GM15510 (cell line): ENCODE measurements around the gene MINDY3.

Source experiments
- POLR2A ChIP-seq: IDR thresholded peaks from 3 replicates; pipeline ENCODE4 v1.6.1; 2011; ENCODE audit warnings: borderline replicate concordance; ENCODE audit not compliant: insufficient read length; ENCODE audit errors: extremely low read depth

Gene MINDY3

DNA sequence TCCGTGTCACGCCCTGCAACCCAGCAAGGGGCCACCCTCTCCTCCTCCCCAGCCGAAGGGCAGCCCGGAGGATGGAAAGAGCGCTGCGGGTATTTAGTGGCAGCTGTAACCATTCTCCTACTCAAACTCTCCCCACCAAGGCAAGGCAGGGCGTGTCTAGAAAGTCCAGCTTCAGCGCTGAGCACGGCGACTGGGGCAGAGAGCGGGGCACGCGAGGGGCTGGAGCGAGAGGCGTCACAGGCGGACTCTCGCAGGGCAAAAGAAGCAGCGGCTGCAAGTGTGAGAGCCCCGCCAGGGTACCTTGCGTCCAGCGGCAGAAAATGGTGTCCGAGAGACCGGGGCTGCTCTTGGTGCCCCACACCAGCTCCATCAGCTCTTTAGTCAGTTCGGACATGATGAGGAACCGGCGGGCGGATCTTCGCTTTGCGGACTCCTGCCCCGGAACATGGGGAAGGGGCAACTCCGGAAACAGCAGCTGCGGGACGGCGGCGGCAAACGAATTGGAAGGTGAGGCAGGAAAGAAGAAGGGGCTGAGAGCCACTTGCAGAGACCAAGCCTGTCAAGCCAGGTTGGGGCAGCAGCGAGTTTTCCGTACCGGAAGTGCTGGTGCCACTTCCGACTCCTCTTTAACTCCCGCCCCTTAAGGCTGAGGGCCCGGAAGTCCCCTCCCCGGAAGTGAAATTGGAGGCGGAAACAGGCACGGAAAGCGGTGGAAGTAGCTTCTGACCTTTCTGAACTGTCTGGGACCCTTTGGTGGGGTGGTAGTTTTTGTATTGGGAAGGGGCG lies at the start of gene MINDY3:
TSS of gene MINDY3 (minus strand) at position 602 of the 786 bp plus-strand sequence. CDS start at position 394, 208 bp downstream.
- TF ChIP-seq POLR2A = peak; percentile 71

DNA sequence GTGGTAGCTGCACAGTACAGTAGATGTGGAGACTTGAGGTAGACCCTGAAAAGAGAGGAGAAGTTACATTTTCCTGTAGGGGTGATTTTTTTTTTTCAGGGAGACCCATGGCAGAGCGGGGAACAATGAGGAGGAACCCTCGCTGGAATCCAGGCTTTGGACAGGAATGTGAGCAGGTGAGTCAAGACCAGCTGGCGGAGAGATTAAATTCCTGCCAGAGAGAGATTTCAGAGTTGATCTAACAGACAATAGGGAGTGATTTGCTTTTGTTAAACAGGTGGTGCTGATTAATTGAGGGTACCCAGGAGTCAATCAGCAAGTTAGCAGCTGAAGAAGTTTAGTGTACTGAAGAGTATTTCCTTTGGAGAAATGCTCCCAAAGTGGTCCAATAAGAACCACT lies 41.6 kb upstream of the MINDY3 start:
- TF ChIP-seq POLR2A = no peak

GRCh38 chr10:15898046-15898445 lies 37.7 kb upstream of the MINDY3 start:
- TF ChIP-seq POLR2A = no peak

DNA sequence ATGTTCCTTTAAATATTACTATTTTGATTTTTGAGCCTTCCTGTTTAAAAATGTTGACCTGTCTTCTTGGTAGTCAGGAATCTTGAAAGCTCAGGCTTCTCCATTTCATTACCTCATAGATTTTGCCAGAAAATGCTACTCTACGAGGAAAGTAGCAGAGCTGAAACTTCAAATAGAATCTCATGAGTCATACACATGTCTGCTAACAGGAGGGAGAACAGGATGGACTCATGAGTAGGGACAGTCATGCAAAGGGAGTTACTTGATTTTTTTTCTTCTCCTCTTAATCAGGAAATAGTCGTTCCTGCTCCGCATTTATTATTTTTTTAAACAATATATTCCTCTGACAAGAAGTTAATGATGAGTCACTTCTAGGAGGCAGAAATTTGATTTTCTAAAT lies 37.0 kb upstream of the MINDY3 start:
- no peak for TF ChIP-seq POLR2A

- no peak for TF ChIP-seq POLR2A
Measured at GRCh38 chr10:15896654-15897053, 36.3 kb upstream of the MINDY3 start.

- TF ChIP-seq POLR2A = no peak
Measured at GRCh38 chr10:15884447-15884846, 24.1 kb upstream of the MINDY3 start.

DNA sequence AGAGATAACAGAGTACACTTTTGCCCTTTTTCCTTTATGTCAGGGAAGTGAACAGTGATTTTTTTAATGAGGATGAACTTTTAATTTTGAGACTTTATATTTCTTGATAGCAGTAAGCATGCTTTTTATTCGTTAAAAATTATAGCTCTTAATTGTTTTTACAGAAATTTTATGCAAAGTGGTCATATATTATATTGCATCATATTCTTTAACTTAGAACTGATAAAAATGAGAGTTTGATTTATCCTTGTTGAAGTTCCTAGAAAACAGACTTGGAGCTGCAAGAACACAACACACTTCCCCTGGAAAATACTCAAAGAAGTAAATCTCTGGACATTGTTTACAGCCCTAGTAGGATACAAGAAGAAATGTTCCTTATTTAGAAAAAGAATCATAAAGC lies 21.2 kb upstream of the MINDY3 start:
- no peak for TF ChIP-seq POLR2A

- no peak for TF ChIP-seq POLR2A
Measured at GRCh38 chr10:15879663-15880062, 19.4 kb upstream of the MINDY3 start.

DNA sequence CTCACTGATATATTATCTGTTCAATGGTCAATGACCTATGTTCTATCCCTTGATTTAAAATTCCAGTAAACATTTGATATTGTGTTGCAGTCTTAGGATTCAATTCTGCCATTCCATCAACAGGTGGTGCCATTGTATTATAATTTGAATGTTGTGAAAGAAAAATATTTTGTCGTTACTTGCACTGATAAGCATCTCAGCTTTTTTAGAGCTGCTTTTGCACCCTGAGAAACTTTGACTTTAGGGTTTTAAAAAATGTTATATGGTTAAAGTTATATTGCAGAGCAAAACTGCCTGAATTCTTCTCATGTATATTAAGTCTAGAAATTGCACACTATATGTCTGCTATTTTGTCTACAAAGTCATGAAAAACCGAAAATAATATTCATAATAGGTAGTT lies 18.8 kb upstream of the MINDY3 start:
- TF ChIP-seq POLR2A = no peak

DNA sequence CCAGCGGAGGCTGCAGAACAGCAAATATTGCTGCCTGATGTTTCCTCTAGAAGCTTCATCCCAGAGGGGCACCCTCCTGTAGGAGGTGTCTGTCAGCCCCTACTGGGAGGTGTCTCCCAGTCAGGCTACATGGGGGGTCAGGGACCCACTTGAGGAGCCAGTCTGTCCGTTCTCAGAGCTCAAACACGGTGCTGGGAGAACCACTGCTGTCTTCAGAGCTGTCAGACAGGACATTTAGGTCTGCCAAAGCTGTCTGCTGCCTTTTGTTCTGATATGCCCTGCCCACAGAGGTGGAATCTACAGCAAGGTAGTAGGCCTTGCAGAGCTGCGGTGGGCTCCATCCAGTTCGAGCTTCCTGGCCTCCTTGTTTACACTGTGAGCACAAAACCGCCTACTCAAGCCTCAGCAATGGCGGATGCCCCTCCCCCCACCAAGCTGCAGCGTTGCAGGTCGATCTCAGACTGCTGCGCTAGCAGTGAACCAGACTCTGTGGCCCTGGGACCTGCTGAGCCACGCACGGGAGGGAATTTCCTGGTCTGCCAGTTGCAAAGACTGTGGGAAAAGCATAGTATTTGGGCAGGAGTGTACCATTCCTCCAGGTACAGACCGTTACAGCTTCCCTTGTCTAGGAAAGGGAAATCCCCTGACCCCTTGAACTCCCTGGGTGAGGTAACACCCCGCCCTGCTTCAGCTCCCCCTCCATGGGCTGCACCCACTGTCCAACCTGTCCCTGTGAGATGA lies 17.7 kb upstream of the MINDY3 start:
- no peak for TF ChIP-seq POLR2A

DNA sequence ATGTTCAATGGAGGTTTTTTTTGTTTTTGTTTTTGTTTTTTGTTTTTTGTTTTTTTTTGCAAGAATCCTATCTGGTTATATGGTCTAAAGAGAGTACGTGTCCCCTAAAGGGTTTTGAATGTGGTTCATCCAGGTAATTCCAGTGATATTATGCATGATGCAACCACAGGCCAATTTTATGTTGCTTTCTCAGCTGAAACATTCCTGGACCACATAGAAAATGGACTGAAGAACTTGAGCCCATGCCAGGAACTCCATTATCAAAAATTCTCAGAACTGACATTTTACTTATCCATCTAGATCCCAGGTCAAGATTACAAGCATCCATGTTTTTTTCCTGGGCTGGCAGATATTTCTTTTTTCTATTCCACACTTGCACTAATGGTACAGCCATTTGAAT lies 11.5 kb upstream of the MINDY3 start:
- TF ChIP-seq POLR2A = no peak

DNA sequence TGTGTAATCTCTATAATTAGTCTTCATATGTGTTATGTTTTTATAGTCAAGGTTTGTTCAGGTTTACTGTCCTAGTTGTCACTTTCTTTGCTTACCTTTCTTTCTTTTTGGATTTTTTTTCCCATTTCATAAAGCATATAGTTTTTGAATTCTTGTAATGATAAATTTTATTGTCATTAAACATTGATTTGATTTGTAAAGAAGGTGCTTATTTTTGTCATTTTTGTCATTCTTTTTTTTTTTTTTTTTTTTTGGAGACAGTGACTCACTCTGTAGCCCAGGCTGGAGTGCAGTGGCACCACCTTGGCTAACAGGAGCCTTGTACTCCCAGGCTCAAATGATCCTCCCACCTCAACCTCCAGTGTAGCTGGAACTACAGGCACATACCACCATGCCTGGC lies 9.6 kb upstream of the MINDY3 start:
- no peak for TF ChIP-seq POLR2A

DNA sequence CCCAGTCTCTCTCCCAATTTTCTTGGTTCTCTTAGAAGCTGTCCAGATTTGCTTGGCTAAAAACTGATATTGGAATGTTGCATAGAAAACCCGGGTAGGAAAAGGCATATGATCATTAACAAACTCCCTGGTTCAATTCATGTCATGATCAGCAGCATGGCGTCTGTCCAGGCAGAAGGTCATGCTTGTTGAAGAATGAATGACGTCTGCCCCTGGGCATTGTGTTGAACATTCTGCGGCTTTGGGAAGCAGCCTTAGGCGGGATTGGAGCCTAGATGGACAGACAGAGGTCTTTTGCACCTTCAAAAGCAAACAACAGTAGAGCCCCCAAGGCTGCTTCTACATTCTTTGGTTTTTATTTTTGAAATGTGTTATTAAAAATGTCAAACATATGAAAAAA lies 7.7 kb upstream of the MINDY3 start:
- no peak for TF ChIP-seq POLR2A

DNA sequence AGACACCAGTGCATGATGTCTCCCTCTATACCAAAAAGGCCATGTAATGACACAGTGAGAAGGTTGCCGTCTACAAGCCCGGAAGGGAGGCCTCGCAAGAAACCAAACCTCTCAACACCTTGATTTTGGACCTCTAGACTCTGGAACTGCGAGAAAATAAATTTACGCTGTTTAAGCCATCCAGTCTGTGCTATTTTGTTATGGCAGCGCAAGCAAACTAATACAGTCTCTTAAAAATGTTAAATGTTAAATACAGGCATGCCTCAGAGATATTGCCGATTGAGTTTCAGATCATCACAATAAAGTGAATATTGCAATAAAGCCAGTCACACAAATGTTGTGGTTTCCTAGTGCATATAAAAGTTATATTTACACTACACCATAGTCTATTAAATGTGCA lies 5.0 kb upstream of the MINDY3 start:
- no peak for TF ChIP-seq POLR2A

DNA sequence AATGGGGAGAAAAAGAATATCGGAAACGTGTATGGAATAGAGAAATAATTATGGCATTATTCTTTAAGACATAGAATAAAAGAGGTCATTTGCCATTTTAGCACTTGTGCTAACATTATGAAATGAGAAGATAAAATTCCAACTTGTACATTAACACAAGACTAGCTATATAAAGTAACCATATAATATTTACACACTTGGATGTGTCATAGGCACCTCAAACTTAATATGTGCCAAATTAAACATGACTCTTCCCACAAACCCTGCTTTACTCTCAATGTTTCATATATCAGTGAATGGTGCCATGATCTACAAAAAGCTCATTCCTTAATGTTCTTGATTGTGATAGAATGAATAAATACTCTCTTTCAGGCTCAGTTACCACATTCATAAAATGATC lies 4.1 kb upstream of the MINDY3 start:
- no peak for TF ChIP-seq POLR2A

GRCh38 chr10:15863733-15864132 lies 3.4 kb upstream of the MINDY3 start:
- no peak for TF ChIP-seq POLR2A
